ENCODE results near the gene CAMK2N1.

DNA sequence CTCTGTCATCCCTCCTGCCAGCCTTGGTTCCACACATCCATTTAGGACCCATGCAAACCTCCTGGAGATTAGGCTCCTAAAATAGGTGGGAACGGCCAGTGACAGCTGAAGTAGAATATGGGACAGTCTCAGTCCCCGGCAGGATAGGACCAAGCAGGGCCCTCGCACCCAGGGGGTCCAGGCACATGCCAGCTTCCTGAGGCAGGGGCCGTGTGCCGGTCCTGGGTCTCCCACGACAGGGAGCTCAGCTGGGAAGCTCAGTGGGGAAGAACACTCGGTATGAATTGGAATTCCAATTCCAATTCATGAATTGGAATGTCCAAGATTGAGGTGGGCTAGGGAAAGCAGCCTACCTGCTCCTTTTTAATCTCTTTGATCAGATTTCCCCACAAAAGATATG lies 12.1 kb upstream of the CAMK2N1 start:
- TF ChIP-seq, protein P1, sequence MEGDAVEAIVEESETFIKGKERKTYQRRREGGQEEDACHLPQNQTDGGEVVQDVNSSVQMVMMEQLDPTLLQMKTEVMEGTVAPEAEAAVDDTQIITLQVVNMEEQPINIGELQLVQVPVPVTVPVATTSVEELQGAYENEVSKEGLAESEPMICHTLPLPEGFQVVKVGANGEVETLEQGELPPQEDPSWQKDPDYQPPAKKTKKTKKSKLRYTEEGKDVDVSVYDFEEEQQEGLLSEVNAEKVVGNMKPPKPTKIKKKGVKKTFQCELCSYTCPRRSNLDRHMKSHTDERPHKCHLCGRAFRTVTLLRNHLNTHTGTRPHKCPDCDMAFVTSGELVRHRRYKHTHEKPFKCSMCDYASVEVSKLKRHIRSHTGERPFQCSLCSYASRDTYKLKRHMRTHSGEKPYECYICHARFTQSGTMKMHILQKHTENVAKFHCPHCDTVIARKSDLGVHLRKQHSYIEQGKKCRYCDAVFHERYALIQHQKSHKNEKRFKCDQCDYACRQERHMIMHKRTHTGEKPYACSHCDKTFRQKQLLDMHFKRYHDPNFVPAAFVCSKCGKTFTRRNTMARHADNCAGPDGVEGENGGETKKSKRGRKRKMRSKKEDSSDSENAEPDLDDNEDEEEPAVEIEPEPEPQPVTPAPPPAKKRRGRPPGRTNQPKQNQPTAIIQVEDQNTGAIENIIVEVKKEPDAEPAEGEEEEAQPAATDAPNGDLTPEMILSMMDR (IDR thresholded peaks at IDR 0.05), result no peak
- TF ChIP-seq POLR2A (IDR thresholded peaks at IDR 0.05), result no peak
